ENCODE data around the gene ZNF436. TPM values are rescaled to one million over a fixed set of nuclear protein-coding genes. Genes with fewer than 3 reads are reported as not detected.

ZNF436 gene
- total RNA-seq, 3 donors from 2014 or later (not counting 1 experiment from before 2014, with no cell fraction given): 4.5 to 7.8 (median 5.7) TPM

DNA sequence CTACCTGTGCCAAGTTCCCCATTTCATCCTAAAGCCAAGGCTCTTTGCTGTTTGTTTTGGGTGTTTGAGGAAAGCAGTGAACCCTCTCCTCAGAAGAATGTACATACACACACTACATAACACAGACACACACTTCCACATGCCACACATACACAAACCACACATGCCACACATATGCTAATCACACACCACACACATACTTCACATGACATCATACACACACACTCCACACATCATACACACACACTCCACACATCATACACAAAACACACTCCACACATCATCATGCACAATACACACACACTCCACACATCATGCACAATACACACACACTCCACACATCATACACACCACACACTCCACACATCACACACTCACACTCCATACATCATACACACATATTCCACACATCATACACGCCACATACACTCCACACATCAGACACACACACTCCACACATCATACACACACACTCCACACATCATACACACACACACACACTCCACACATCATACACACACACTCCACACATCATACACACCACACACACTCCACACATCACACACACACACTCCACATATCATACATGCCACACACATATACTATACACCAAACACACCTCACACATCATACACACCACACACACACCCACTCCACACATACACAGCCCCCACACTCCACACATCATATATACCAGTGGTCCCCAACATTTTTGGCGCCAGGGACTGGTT lies 22.7 kb upstream of the ZNF436 start:
- H3K27ac ChIP-seq (ENCODE audit: low read length): no peak overlapping the region
- Mint-ChIP-seq H3K27ac (no peak overlapping the region), H3K36me3 (no peaks in the 10 kb centered on the region), H3K9me3 (no peaks in the 10 kb centered on the region), H3K27me3 (ENCODE audit: low read depth in 2 of 2) (peaks cover 0 to under 1% of the 10 kb centered on the region in 2 donors), H3K4me3 (no peak overlapping the region), H3K4me1 (no peaks in the 10 kb centered on the region)
- ATAC-seq (peak in 1 of 3 donors; percentile 64), DNase-seq (no peak)
- H3K9me3 ChIP-seq (ENCODE audit: control insufficient read depth, insufficient read depth, low read length): no peaks in the 10 kb centered on the region
- TF ChIP-seq, protein P1, sequence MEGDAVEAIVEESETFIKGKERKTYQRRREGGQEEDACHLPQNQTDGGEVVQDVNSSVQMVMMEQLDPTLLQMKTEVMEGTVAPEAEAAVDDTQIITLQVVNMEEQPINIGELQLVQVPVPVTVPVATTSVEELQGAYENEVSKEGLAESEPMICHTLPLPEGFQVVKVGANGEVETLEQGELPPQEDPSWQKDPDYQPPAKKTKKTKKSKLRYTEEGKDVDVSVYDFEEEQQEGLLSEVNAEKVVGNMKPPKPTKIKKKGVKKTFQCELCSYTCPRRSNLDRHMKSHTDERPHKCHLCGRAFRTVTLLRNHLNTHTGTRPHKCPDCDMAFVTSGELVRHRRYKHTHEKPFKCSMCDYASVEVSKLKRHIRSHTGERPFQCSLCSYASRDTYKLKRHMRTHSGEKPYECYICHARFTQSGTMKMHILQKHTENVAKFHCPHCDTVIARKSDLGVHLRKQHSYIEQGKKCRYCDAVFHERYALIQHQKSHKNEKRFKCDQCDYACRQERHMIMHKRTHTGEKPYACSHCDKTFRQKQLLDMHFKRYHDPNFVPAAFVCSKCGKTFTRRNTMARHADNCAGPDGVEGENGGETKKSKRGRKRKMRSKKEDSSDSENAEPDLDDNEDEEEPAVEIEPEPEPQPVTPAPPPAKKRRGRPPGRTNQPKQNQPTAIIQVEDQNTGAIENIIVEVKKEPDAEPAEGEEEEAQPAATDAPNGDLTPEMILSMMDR (IDR thresholded peaks at IDR 0.05): no peak
- no peaks in the 10 kb centered on the region for H3K4me1 ChIP-seq (ENCODE audit: control insufficient read depth, insufficient read depth, low read length)
- H3K27me3 ChIP-seq (ENCODE audit: control insufficient read depth, insufficient read depth, low read length): no peaks in the 10 kb centered on the region
- no peaks in the 10 kb centered on the region for H3K36me3 ChIP-seq (ENCODE audit: control insufficient read depth, insufficient read depth, low read length)
- intact Hi-C loops (cut with micrococcal nuclease): no loop called here
- 70% methylated on average over 1 of the region's 2 CpGs for WGBS (ENCODE audit: insufficient coverage)
- no peak overlapping the region for H3K4me3 ChIP-seq (ENCODE audit: low read length)

- Histone ChIP-seq H3K9me3 (ENCODE audit: control insufficient read depth, insufficient read depth, low read length) (no peaks in the 10 kb centered on the region), H3K27me3 (ENCODE audit: control insufficient read depth, insufficient read depth, low read length) (no peaks in the 10 kb centered on the region), H3K36me3 (ENCODE audit: control insufficient read depth, insufficient read depth, low read length) (no peaks in the 10 kb centered on the region), H3K27ac (ENCODE audit: low read length) (no peak overlapping the region), H3K4me1 (ENCODE audit: control insufficient read depth, insufficient read depth, low read length) (no peaks in the 10 kb centered on the region), H3K4me3 (ENCODE audit: low read length) (no peak overlapping the region)
- Mint-ChIP-seq H3K36me3 (no peaks in the 10 kb centered on the region), H3K27me3 (ENCODE audit: low read depth in 2 of 2) (peaks cover 0 to 3% of the 10 kb centered on the region in 2 donors), H3K27ac (no peak overlapping the region), H3K4me3 (no peak overlapping the region), H3K4me1 (no peaks in the 10 kb centered on the region), H3K9me3 (no peaks in the 10 kb centered on the region)
- no peak for ATAC-seq
- 63% methylated on average over 9 of the region's 9 CpGs for WGBS (ENCODE audit: insufficient coverage)
- intact Hi-C loops (cut with micrococcal nuclease): no loop called here
- DNase-seq: no peak
- TF ChIP-seq, protein P1 (IDR thresholded peaks at IDR 0.05): no peak
Measured at GRCh38 chr1:23389837-23390321, 20.2 kb upstream of the ZNF436 start.

DNA sequence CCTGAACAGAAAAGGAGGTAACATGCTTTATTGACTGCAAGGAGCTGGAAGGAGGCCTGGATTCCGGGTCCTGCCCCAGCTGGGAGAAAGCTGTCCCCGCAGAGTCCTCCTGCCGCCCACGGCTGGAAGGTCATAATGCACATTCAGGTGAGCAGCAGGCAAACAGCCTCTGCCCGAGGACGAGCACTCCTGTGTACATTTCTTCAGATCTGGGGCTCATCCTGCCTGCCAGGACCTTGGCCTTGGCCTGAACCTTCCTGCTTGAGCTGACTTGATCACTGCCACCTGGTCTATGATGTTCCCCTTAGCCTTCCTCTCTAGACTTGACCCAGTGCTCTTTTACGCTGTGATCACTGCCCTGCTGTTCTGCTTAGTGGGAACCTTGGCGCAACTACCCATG lies 17.9 kb upstream of the ZNF436 start:
- 91% methylated on average over 8 of the region's 8 CpGs for WGBS (ENCODE audit: insufficient coverage)

More for the DNA sequence above, 17.9 kb upstream of the ZNF436 start:
- no peaks in the 10 kb centered on the region for H3K27me3 ChIP-seq (ENCODE audit: control insufficient read depth, insufficient read depth, low read length)
- H3K4me3 ChIP-seq (ENCODE audit: low read length): no peak overlapping the region
- DNase-seq: no peak
- H3K4me3 Mint-ChIP-seq: no peak overlapping the region
- TF ChIP-seq, protein P1 (IDR thresholded peaks at IDR 0.05): no peak
- H3K9me3 ChIP-seq (ENCODE audit: control insufficient read depth, insufficient read depth, low read length): no peaks in the 10 kb centered on the region
- no peak overlapping the region for H3K27ac ChIP-seq (ENCODE audit: low read length)
- ATAC-seq: no peak
- no peaks in the 10 kb centered on the region for H3K9me3 Mint-ChIP-seq
- H3K4me1 ChIP-seq (ENCODE audit: control insufficient read depth, insufficient read depth, low read length): no peaks in the 10 kb centered on the region
- H3K36me3 Mint-ChIP-seq: no peaks in the 10 kb centered on the region
- intact Hi-C loops (cut with micrococcal nuclease): no loop called here
- no peaks in the 10 kb centered on the region for H3K36me3 ChIP-seq (ENCODE audit: control insufficient read depth, insufficient read depth, low read length)
- peaks cover 0 to 3% of the 10 kb centered on the region in 2 donors for H3K27me3 Mint-ChIP-seq (ENCODE audit: low read depth in 2 of 2)
- H3K27ac Mint-ChIP-seq: no peak overlapping the region
- no peaks in the 10 kb centered on the region for H3K4me1 Mint-ChIP-seq

Measured in natural killer cell (primary cell).